Large intestine (tissue), 3 donors: ENCODE measurements around the gene TMC3. TPM values are rescaled to one million over a fixed set of nuclear protein-coding genes. Genes with fewer than 3 reads are reported as not detected.

Source experiments
- DNase-seq, 2 donors: peaks; one replicate each; pipeline versions ENCODE4 v3.0.0 to v3.0.0-alpha.2; 2013
- H3K27ac ChIP-seq: one replicate; pipeline ENCODE4 v1.5.1; 2013; ENCODE audit warnings: low read length
- H3K27me3 ChIP-seq: 2 replicates; pipeline ENCODE4 v1.6.1; 2013; ENCODE audit warnings: low read length; ENCODE audit not compliant: control insufficient read depth, insufficient read depth
- H3K36me3 ChIP-seq: 2 replicates; pipeline ENCODE4 v1.6.1; 2013; ENCODE audit warnings: low read length; ENCODE audit not compliant: control insufficient read depth, insufficient read depth
- H3K4me1 ChIP-seq: one replicate; pipeline ENCODE4 v1.6.1; 2013; ENCODE audit warnings: low read length; ENCODE audit not compliant: control insufficient read depth, insufficient read depth
- H3K4me3 ChIP-seq: one replicate; pipeline ENCODE4 v1.5.1; 2013; ENCODE audit warnings: low read length
- H3K9me3 ChIP-seq: one replicate; pipeline ENCODE4 v1.6.1; 2013; ENCODE audit warnings: mild to moderate bottlenecking, low read depth, low read length, moderate library complexity; ENCODE audit not compliant: control insufficient read depth
- WGBS: methylation state at CpG from one replicate; pipeline ENCODE4 v1.1.5; 2013; ENCODE audit warnings: low lambda C conversion rate; ENCODE audit not compliant: insufficient coverage; 5-methylcytosine and 5-hydroxymethylcytosine counted together
- polyA plus RNA-seq: library from polyadenylated mRNA; unstranded; fragments of 120-200 nt; gene quantifications from one replicate; pipeline ENCODE4 v1.2.1, GENCODE V29; 2013

The TMC3 gene
- polyA plus RNA-seq, 1 donor, result 6.2 TPM

GRCh38 chr15:81292523-81293001, 81.5 kb downstream of the TMC3 start:
- no peaks in the 10 kb centered on the region for H3K4me1 ChIP-seq
- WGBS, result no CpG with 5 or more reads among the region's 12 CpGs
- H3K4me3 ChIP-seq, result no peak overlapping the region
- no peak for DNase-seq
- no peaks in the 10 kb centered on the region for H3K36me3 ChIP-seq
- H3K27ac ChIP-seq, result no peak overlapping the region
- no peaks in the 10 kb centered on the region for H3K9me3 ChIP-seq
- H3K27me3 ChIP-seq, result peaks cover 3% of the 10 kb centered on the region

- WGBS, result no CpG with 5 or more reads among the region's 5 CpGs
- DNase-seq, result no peak
- H3K27ac ChIP-seq, result no peak overlapping the region
Observed at GRCh38 chr15:81291916-81292522, 82.0 kb downstream of the TMC3 start.

GRCh38 chr15:81289910-81290309, 84.1 kb downstream of the TMC3 start:
- WGBS, result 80% methylated on average over 1 of the region's 4 CpGs
- Histone ChIP-seq H3K4me1 (no peaks in the 10 kb centered on the region), H3K4me3 (no peak overlapping the region), H3K27me3 (no peaks in the 10 kb centered on the region), H3K27ac (no peak overlapping the region), H3K9me3 (no peaks in the 10 kb centered on the region), H3K36me3 (no peaks in the 10 kb centered on the region)
- DNase-seq, result no peak

More at GRCh38 chr15:81291916-81292522, 82.0 kb downstream of the TMC3 start:
- H3K27me3 ChIP-seq, result peaks cover 3% of the 10 kb centered on the region
- no peak overlapping the region for H3K4me3 ChIP-seq
- H3K4me1 ChIP-seq, result no peaks in the 10 kb centered on the region
- no peaks in the 10 kb centered on the region for H3K9me3 ChIP-seq
- H3K36me3 ChIP-seq, result no peaks in the 10 kb centered on the region

- no peak for DNase-seq
- Histone ChIP-seq H3K9me3 (no peaks in the 10 kb centered on the region), H3K36me3 (no peaks in the 10 kb centered on the region), H3K4me1 (no peaks in the 10 kb centered on the region), H3K4me3 (no peak overlapping the region), H3K27me3 (no peaks in the 10 kb centered on the region), H3K27ac (no peak overlapping the region)
- no CpG with 5 or more reads among the region's 8 CpGs for WGBS
Observed at GRCh38 chr15:81288616-81289015, 85.4 kb downstream of the TMC3 start.

- Histone ChIP-seq H3K9me3 (no peaks in the 10 kb centered on the region), H3K27me3 (no peaks in the 10 kb centered on the region), H3K4me1 (no peaks in the 10 kb centered on the region), H3K27ac (no peak overlapping the region), H3K36me3 (no peaks in the 10 kb centered on the region), H3K4me3 (no peak overlapping the region)
- no peak for DNase-seq
- no CpG with 5 or more reads among the region's 3 CpGs for WGBS
Observed at GRCh38 chr15:81288040-81288439, 86.0 kb downstream of the TMC3 start.

- Histone ChIP-seq H3K27me3 (no peaks in the 10 kb centered on the region), H3K4me3 (no peak overlapping the region), H3K4me1 (no peaks in the 10 kb centered on the region), H3K9me3 (no peaks in the 10 kb centered on the region), H3K36me3 (no peaks in the 10 kb centered on the region), H3K27ac (no peak overlapping the region)
- DNase-seq, result no peak
- WGBS, result 67% methylated on average over 1 of the region's 2 CpGs
Observed at GRCh38 chr15:81286621-81287121, 87.3 kb downstream of the TMC3 start.

- DNase-seq, result no peak
- Histone ChIP-seq H3K4me1 (no peaks in the 10 kb centered on the region), H3K36me3 (no peaks in the 10 kb centered on the region), H3K27me3 (no peaks in the 10 kb centered on the region), H3K27ac (no peak overlapping the region), H3K4me3 (no peak overlapping the region), H3K9me3 (no peaks in the 10 kb centered on the region)
- no CpG with 5 or more reads among the region's 6 CpGs for WGBS
Observed at GRCh38 chr15:81285461-81285860, 88.6 kb downstream of the TMC3 start.

GRCh38 chr15:81284256-81285031, 89.6 kb downstream of the TMC3 start:
- Histone ChIP-seq H3K27me3 (no peaks in the 10 kb centered on the region), H3K9me3 (no peaks in the 10 kb centered on the region), H3K27ac (no peak overlapping the region), H3K36me3 (no peaks in the 10 kb centered on the region), H3K4me3 (no peak overlapping the region), H3K4me1 (no peaks in the 10 kb centered on the region)
- no peak for DNase-seq
- WGBS, result 100% methylated on average over 1 of the region's 5 CpGs

GRCh38 chr15:81282911-81283310, 91.1 kb downstream of the TMC3 start:
- no peaks in the 10 kb centered on the region for H3K36me3 ChIP-seq
- H3K4me3 ChIP-seq, result no peak overlapping the region
- H3K27ac ChIP-seq, result no peak overlapping the region
- no peaks in the 10 kb centered on the region for H3K9me3 ChIP-seq
- no peaks in the 10 kb centered on the region for H3K4me1 ChIP-seq
- no peak for DNase-seq
- no peaks in the 10 kb centered on the region for H3K27me3 ChIP-seq
- WGBS, result no CpG with 5 or more reads among the region's 5 CpGs

GRCh38 chr15:81282606-81282895, 91.5 kb downstream of the TMC3 start:
- Histone ChIP-seq H3K36me3 (no peaks in the 10 kb centered on the region), H3K4me1 (no peaks in the 10 kb centered on the region), H3K27ac (no peak overlapping the region), H3K4me3 (no peak overlapping the region), H3K27me3 (no peaks in the 10 kb centered on the region), H3K9me3 (no peaks in the 10 kb centered on the region)
- DNase-seq, result no peak
- 93% methylated on average over 5 of the region's 18 CpGs for WGBS
